Fibroblast of lung (primary cell): Measurements from ENCODE around the gene HECW1. TPM values are rescaled to one million over a fixed set of nuclear protein-coding genes. Genes with fewer than 3 reads are reported as not detected.

Experiments
- DNase-seq, 2 donors: peaks; one replicate each; pipeline versions ENCODE4 v3.0.0 to v3.0.0-alpha.2; 2010; ENCODE audit warnings: low read depth in 2 of 2
- H2AFZ ChIP-seq: 2 replicates; pipeline ENCODE4 v1.5.1; 2012; ENCODE audit warnings: low read length, control low read depth, inconsistent platforms
- H3K27ac ChIP-seq: 2 replicates; pipeline ENCODE4 v1.5.1; 2011; ENCODE audit warnings: low read length, control low read depth; ENCODE audit not compliant: insufficient read depth
- H3K27me3 ChIP-seq: 2 replicates; pipeline ENCODE4 v1.5.1; 2011; ENCODE audit warnings: mild to moderate bottlenecking, low read length; ENCODE audit not compliant: control insufficient read depth, insufficient read depth
- H3K36me3 ChIP-seq: 2 replicates; pipeline ENCODE4 v1.5.1; 2011; ENCODE audit warnings: low read length; ENCODE audit not compliant: control insufficient read depth, insufficient read depth
- H3K4me1 ChIP-seq: 2 replicates; pipeline ENCODE4 v1.5.1; 2011; ENCODE audit warnings: low read length; ENCODE audit not compliant: control insufficient read depth, insufficient read depth; ENCODE audit errors: extremely low read depth
- H3K4me2 ChIP-seq: 2 replicates; pipeline ENCODE4 v1.5.1; 2011; ENCODE audit warnings: low read length, control low read depth; ENCODE audit not compliant: insufficient read depth; ENCODE audit errors: extremely low read depth
- H3K4me3 ChIP-seq, 4 experiments: fragments of 200-600 bp in 1 of 4; sonication (generic) in 1 of 4; replicated peaks in 1 of 4; 2 replicates each; pipeline ENCODE4 v1.5.1; 2011 to 2016; ENCODE audit warnings: low read length in 4 of 4, low read depth in 3 of 4, mild to moderate bottlenecking in 3 of 4, control low read depth in 2 of 4, inconsistent platforms in 1 of 4, mixed read lengths in 1 of 4; ENCODE audit not compliant: insufficient read depth in 1 of 4; ENCODE audit errors: control extremely low read depth in 1 of 4
- H3K79me2 ChIP-seq: 2 replicates; pipeline ENCODE4 v1.5.1; 2012; ENCODE audit warnings: mild to moderate bottlenecking, low read length, inconsistent platforms; ENCODE audit not compliant: control insufficient read depth, insufficient read depth
- H3K9ac ChIP-seq: 2 replicates; pipeline ENCODE4 v1.5.1; 2011; ENCODE audit warnings: mild to moderate bottlenecking, low read length, control low read depth; ENCODE audit not compliant: insufficient read depth
- H3K9me3 ChIP-seq: 2 replicates; pipeline ENCODE4 v1.5.1; 2012; ENCODE audit warnings: low read depth, low read length; ENCODE audit not compliant: control insufficient read depth, insufficient read depth
- H4K20me1 ChIP-seq: 2 replicates; pipeline ENCODE4 v1.5.1; 2011; ENCODE audit warnings: low read length; ENCODE audit not compliant: control insufficient read depth, insufficient read depth; ENCODE audit errors: extremely low read depth
- CTCF ChIP-seq, 2 donors: IDR thresholded peaks in 1 of 2; conservative IDR thresholded peaks in 1 of 2; 1 replicate in 1 of 2; 2 replicates in 1 of 2; pipeline ENCODE4 v1.5.1; 2011 to 2012; ENCODE audit warnings: low read length in 2 of 2, control low read depth in 1 of 2, inconsistent platforms in 1 of 2, low read depth in 1 of 2, mild to moderate bottlenecking in 1 of 2
- EZH2 ChIP-seq: IDR thresholded peaks from 2 replicates; pipeline ENCODE4 v1.5.1; 2012; ENCODE audit warnings: low read length, control low read depth, mild to moderate bottlenecking; ENCODE audit errors: missing control alignments
- polyA plus RNA-seq, 2 donors: library from polyadenylated mRNA; depleted of rRNA in 1 of 2; stranded (reverse) in 1 of 2; unstranded in 1 of 2; fragments of >200 nt; gene quantifications; 2 replicates each; pipeline ENCODE4 v1.2.1, GENCODE V29; 2011 to 2012; ENCODE audit warnings: missing spikeins in 1 of 2
- total RNA-seq: library from RNA; depleted of rRNA; stranded (reverse); fragments of >200 nt; gene quantifications from 2 replicates; pipeline ENCODE4 v1.2.1, GENCODE V29; 2014

HECW1 gene
- total and polyA plus RNA-seq, 2 donors (not counting 1 experiment from before 2014, with no cell fraction given): 1.1 to 6.1 TPM

- H3K4me2 ChIP-seq: no peak overlapping the region
- H3K27ac ChIP-seq: no peak overlapping the region
- DNase-seq: peak in 1 of 2 donors; percentile 92
These were observed 456.1 kb downstream of the HECW1 start for GRCh38 chr7:43568529-43568928.

GRCh38 chr7:43569424-43569823, 457.0 kb downstream of the HECW1 start:
- H3K27me3 ChIP-seq: no peaks in the 10 kb centered on the region
- H3K27ac ChIP-seq: peak overlapping the region; percentile 26
- H3K9me3 ChIP-seq: no peaks in the 10 kb centered on the region
- no peak overlapping the region for H3K4me3 ChIP-seq
- H3K4me2 ChIP-seq: no peak overlapping the region
- no peaks in the 10 kb centered on the region for H4K20me1 ChIP-seq
- no peaks in the 10 kb centered on the region for H3K4me1 ChIP-seq
- peak; percentile 71 to 96 for DNase-seq
- H3K79me2 ChIP-seq: no peaks in the 10 kb centered on the region
- no peaks in the 10 kb centered on the region for H3K36me3 ChIP-seq
- peak overlapping the region; percentile 39 for H2AFZ ChIP-seq
- no peak overlapping the region for H3K9ac ChIP-seq
- TF ChIP-seq EZH2 (no peak), CTCF (conservative IDR thresholded peaks at IDR 0.05 in 1 of 2, IDR thresholded peaks at IDR 0.05 in 1 of 2; ENCODE audit: low read depth in 1 of 2, low read length in 2 of 2) (no peak)

More at GRCh38 chr7:43568529-43568928, 456.1 kb downstream of the HECW1 start:
- no peak overlapping the region for H3K4me3 ChIP-seq
- H3K36me3 ChIP-seq: no peaks in the 10 kb centered on the region
- no peak overlapping the region for H2AFZ ChIP-seq
- TF ChIP-seq EZH2 (no peak), CTCF (conservative IDR thresholded peaks at IDR 0.05 in 1 of 2, IDR thresholded peaks at IDR 0.05 in 1 of 2; ENCODE audit: low read depth in 1 of 2, low read length in 2 of 2) (no peak)
- H3K27me3 ChIP-seq: no peaks in the 10 kb centered on the region
- no peaks in the 10 kb centered on the region for H3K4me1 ChIP-seq
- no peaks in the 10 kb centered on the region for H3K9me3 ChIP-seq
- no peak overlapping the region for H3K9ac ChIP-seq
- no peaks in the 10 kb centered on the region for H4K20me1 ChIP-seq
- no peaks in the 10 kb centered on the region for H3K79me2 ChIP-seq

GRCh38 chr7:43570688-43571365, 458.4 kb downstream of the HECW1 start:
- peak in 1 of 2 donors; percentile 56 for DNase-seq
- Histone ChIP-seq H4K20me1 (no peaks in the 10 kb centered on the region), H3K4me1 (no peaks in the 10 kb centered on the region), H3K9me3 (no peaks in the 10 kb centered on the region), H3K27me3 (no peaks in the 10 kb centered on the region), H2AFZ (no peak overlapping the region), H3K79me2 (no peaks in the 10 kb centered on the region), H3K9ac (no peak overlapping the region), H3K4me3 (no peak overlapping the region), H3K27ac (peak overlapping the region; percentile 22), H3K36me3 (no peaks in the 10 kb centered on the region), H3K4me2 (no peak overlapping the region)
- TF ChIP-seq CTCF (conservative IDR thresholded peaks at IDR 0.05 in 1 of 2, IDR thresholded peaks at IDR 0.05 in 1 of 2; ENCODE audit: low read depth in 1 of 2, low read length in 2 of 2) (no peak), EZH2 (no peak)
